Measurements from ENCODE around the gene UNKL.

The UNKL gene

DNA sequence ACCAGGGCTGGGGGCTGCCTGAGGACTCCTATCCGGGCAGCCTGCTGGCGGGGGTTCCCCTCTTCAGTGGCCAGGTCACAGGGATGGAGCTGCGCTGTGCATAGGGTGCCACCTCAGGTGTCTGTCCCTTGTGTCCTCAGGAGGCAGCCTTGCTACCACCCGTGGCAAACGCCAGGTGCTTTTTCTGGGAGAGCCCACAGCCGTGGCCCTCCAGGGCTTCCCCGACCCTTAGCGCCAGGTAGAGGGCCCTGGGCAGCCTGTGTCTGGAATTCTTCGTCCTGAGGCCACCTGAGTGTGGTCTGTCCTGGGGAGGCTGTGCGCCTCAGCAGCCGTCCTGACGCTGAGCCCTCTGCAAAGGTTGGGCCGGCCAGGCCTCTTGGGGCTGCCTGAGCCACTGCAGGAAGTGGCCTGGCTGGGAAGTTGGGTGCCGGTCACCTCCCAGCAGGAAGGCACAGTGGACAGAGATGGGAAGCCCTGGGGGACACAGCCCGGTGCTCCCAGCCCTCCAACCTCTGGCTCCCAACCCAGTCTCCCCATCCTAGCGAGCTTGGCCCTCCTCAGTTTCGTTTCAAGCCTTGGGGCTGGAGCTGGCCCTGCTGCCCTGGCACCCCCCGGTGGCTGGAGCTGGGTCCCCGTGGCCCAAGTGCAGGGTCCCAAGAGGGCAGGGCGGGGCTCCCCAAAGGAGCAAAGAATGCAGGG, 88.7 kb downstream of the UNKL start:
- H3K4me3 Mint-ChIP-seq, result no peak overlapping the region
- no peaks in the 10 kb centered on the region for H3K9me3 Mint-ChIP-seq
- H3K36me3 Mint-ChIP-seq (ENCODE audit: low read depth), result peaks cover 20% of the 10 kb centered on the region
- no peak overlapping the region for H3K27ac Mint-ChIP-seq
- TF ChIP-seq, protein P1, sequence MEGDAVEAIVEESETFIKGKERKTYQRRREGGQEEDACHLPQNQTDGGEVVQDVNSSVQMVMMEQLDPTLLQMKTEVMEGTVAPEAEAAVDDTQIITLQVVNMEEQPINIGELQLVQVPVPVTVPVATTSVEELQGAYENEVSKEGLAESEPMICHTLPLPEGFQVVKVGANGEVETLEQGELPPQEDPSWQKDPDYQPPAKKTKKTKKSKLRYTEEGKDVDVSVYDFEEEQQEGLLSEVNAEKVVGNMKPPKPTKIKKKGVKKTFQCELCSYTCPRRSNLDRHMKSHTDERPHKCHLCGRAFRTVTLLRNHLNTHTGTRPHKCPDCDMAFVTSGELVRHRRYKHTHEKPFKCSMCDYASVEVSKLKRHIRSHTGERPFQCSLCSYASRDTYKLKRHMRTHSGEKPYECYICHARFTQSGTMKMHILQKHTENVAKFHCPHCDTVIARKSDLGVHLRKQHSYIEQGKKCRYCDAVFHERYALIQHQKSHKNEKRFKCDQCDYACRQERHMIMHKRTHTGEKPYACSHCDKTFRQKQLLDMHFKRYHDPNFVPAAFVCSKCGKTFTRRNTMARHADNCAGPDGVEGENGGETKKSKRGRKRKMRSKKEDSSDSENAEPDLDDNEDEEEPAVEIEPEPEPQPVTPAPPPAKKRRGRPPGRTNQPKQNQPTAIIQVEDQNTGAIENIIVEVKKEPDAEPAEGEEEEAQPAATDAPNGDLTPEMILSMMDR (IDR thresholded peaks at IDR 0.05; ENCODE audit: unreplicated experiment in 3 of 3), result no peak
- peaks cover 14% of the 10 kb centered on the region for H3K27me3 Mint-ChIP-seq (ENCODE audit: low read depth)
- no peaks in the 10 kb centered on the region for H3K4me1 Mint-ChIP-seq

DNA sequence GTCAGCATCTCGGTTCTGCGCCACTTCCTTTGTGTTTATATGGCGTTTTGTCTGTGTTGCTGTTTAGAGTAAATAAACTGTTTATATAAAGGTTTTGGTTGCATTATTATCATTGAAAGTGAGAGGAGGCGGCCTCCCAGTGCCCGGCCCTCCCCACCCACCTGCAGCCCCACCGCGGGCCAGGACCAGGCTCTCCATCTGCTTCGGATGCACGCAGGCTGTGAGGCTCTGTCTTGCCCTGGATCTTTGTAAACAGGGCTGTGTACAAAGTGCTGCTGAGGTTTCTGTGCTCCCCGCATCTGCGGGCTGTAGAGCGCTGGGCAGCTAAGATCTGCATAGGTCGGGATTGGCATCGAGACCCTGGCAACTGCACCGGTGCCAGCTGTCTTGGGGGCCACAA, 89.2 kb downstream of the UNKL start:
- H3K9me3 Mint-ChIP-seq, result no peaks in the 10 kb centered on the region
- no peak overlapping the region for H3K4me3 Mint-ChIP-seq
- H3K36me3 Mint-ChIP-seq (ENCODE audit: low read depth), result peaks cover 21% of the 10 kb centered on the region
- no peaks in the 10 kb centered on the region for H3K4me1 Mint-ChIP-seq
- peaks cover 9% of the 10 kb centered on the region for H3K27me3 Mint-ChIP-seq (ENCODE audit: low read depth)
- TF ChIP-seq, protein P1 (IDR thresholded peaks at IDR 0.05; ENCODE audit: unreplicated experiment in 3 of 3), result no peak
- H3K27ac Mint-ChIP-seq, result no peak overlapping the region

DNA sequence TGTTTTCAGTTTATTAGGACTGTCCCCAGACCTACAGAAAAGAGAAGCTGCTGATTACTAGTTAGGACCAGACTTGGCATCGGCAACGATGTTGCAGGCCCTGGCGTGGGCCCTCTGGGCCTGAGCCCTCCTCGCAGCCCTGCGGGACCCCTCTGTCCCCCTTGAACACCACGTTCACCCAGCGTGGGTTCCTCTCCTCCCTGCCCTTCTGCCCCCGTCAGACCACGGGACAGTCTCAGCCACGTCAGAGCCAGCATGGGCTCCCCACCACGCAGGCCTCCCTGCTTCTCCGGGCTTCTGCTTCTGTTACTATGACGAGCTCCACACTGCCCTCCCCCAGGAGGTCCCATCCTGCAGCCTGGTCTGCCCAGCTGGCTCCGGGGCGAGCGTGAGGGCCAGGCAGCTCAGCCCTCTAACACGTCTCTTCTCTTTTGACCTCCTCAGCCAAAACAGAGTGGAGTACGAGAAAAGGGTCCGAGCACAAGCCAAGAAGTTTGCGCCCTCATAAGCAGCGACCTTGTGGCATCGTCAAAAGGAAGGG, 90.1 kb downstream of the UNKL start:
- H3K4me3 Mint-ChIP-seq, result no peak overlapping the region
- H3K9me3 Mint-ChIP-seq, result no peaks in the 10 kb centered on the region
- TF ChIP-seq, protein P1 (IDR thresholded peaks at IDR 0.05; ENCODE audit: unreplicated experiment in 3 of 3), result no peak
- no peak overlapping the region for H3K27ac Mint-ChIP-seq
- peaks cover 30% of the 10 kb centered on the region for H3K36me3 Mint-ChIP-seq (ENCODE audit: low read depth)
- peaks cover 3% of the 10 kb centered on the region for H3K27me3 Mint-ChIP-seq (ENCODE audit: low read depth)
- no peaks in the 10 kb centered on the region for H3K4me1 Mint-ChIP-seq

DNA sequence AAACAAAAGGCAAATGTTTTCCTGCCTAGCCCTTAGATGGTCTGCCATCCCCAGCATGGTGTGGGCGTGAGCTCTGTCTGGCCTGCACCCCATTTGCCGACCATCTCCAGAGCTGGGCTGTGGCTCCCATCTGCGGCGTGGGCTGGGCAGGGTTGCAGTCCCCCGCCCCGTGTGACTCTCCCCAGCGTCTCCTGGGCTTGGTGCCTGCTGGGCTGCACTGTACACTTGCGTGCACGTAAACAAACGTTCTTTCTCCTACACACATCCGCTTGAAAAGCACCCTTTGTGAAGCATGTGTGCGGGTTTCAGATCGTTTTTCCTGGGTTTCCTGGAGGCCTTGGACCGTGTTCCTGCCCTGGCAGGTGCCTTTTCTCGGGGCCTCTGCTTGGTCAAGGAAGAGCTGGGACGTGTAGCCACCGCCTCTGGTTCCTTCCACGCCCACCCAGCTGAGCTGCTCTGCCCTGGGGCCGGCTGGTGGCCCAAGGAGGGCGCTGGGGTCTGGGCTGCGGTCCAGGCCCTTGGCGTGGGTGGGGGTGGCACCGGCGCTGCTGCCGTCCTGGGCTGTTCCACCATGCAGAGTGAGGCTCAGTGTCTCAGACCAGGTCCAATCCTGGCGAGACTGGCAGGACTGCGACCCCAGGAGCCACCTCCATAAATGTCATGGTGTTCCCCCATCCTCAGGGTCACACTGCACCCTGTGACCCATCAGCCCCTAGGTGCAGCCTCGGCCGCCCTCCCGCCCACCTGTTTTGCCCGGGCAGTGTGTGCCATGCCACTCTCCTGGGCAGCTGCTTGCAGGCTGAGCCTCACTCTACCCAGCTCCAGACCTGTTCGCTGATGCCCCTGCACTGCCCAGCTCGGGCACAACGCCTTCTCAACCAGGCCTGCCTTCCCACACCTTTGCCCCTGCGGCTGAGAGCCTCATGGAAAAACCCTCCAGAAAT, 90.9 kb downstream of the UNKL start:
- no peak overlapping the region for H3K27ac Mint-ChIP-seq
- no peaks in the 10 kb centered on the region for H3K9me3 Mint-ChIP-seq
- H3K4me3 Mint-ChIP-seq, result no peak overlapping the region
- peaks cover 35% of the 10 kb centered on the region for H3K36me3 Mint-ChIP-seq (ENCODE audit: low read depth)
- no peaks in the 10 kb centered on the region for H3K4me1 Mint-ChIP-seq
- TF ChIP-seq, protein P1 (IDR thresholded peaks at IDR 0.05; ENCODE audit: unreplicated experiment in 3 of 3), result no peak
- no peaks in the 10 kb centered on the region for H3K27me3 Mint-ChIP-seq (ENCODE audit: low read depth)

DNA sequence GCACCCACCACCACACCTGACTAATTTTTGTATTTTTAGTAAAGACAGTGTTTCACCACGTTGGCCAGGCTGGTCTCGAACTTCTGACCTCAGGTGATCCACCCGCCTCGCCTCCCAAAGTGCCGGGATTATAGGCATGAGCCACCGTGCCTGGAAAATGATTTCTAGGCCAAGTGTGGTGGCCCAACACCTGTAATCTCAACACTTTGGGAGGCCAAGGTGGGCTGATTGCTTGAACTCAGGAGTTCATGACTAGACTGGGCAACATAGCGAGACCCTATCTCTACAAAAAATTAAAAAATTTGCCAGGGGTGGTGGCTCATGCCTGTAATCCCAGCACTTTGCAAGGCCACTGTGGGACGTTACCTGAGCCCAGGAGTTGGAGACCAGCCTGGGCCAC, 92.1 kb downstream of the UNKL start:
- no peak overlapping the region for H3K4me3 Mint-ChIP-seq
- H3K9me3 Mint-ChIP-seq, result no peaks in the 10 kb centered on the region
- TF ChIP-seq, protein P1 (IDR thresholded peaks at IDR 0.05; ENCODE audit: unreplicated experiment in 3 of 3), result no peak
- no peak overlapping the region for H3K27ac Mint-ChIP-seq
- no peaks in the 10 kb centered on the region for H3K4me1 Mint-ChIP-seq
- peaks cover 46% of the 10 kb centered on the region for H3K36me3 Mint-ChIP-seq (ENCODE audit: low read depth)
- H3K27me3 Mint-ChIP-seq (ENCODE audit: low read depth), result no peaks in the 10 kb centered on the region

Data from nephron (organoid).